ENCODE data around the gene DCAF12. TPM values are rescaled to one million over a fixed set of nuclear protein-coding genes. Genes with fewer than 3 reads are reported as not detected.

DCAF12 gene
- total and polyA plus RNA-seq, 2 donors (not counting 1 experiment from before 2014, with no cell fraction given) = 1.1 to 1.9 TPM

- peaks cover 13% of the 10 kb centered on the region for H3K27me3 Mint-ChIP-seq
- ChIA-PET POLR2A (interaction anchor here (0.7 kb wide), 1 partner anchor 277 kb away, joined by 3 read pairs; no protein-coding TSS in a partner anchor), CTCF (no interaction called here)
- intact Hi-C loops (cut with micrococcal nuclease) = no loop called here
- H3K27ac ChIP-seq (ENCODE audit: low read length in 2 of 2) = no peak overlapping the region
- no peak overlapping the region for H3K4me2 ChIP-seq (replicated peaks; ENCODE audit: low read depth, low read length, poor library complexity, severe bottlenecking)
- H3K27ac Mint-ChIP-seq = peak overlapping the region; percentile 72
- no peak overlapping the region for H3K4me3 ChIP-seq (ENCODE audit: control extremely low read depth in 1 of 5, extremely low read depth in 1 of 5, insufficient read depth in 1 of 5, low read depth in 2 of 5, low read length in 4 of 5)
- DNase-seq (no peak), ATAC-seq (ENCODE audit: low read depth) (peak; percentile 66)
- peaks cover 5% of the 10 kb centered on the region for H3K79me2 ChIP-seq (ENCODE audit: control insufficient read depth, insufficient read depth, low read length)
- 71% methylated on average over 1 of the region's 1 CpG for WGBS (ENCODE audit: insufficient coverage)
- TF ChIP-seq, protein P1, sequence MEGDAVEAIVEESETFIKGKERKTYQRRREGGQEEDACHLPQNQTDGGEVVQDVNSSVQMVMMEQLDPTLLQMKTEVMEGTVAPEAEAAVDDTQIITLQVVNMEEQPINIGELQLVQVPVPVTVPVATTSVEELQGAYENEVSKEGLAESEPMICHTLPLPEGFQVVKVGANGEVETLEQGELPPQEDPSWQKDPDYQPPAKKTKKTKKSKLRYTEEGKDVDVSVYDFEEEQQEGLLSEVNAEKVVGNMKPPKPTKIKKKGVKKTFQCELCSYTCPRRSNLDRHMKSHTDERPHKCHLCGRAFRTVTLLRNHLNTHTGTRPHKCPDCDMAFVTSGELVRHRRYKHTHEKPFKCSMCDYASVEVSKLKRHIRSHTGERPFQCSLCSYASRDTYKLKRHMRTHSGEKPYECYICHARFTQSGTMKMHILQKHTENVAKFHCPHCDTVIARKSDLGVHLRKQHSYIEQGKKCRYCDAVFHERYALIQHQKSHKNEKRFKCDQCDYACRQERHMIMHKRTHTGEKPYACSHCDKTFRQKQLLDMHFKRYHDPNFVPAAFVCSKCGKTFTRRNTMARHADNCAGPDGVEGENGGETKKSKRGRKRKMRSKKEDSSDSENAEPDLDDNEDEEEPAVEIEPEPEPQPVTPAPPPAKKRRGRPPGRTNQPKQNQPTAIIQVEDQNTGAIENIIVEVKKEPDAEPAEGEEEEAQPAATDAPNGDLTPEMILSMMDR (IDR thresholded peaks at IDR 0.05) = no peak
- no peak for TF ChIP-seq EZH2 (IDR thresholded peaks at IDR 0.05; ENCODE audit: borderline replicate concordance, insufficient read depth, low read depth, low read length, poor library complexity, severe bottlenecking)
- peaks cover 16% of the 10 kb centered on the region for H3K4me1 Mint-ChIP-seq
- H3K4me3 Mint-ChIP-seq = peak overlapping the region; percentile 59
- no peaks in the 10 kb centered on the region for H3K9me3 Mint-ChIP-seq (ENCODE audit: insufficient read depth)
- H3K9ac ChIP-seq (ENCODE audit: low read length) = no peak overlapping the region
- H3K9me3 ChIP-seq (ENCODE audit: control extremely low read depth in 1 of 3, control insufficient read depth in 2 of 3, insufficient read depth in 1 of 3, low read length in 2 of 3) = peaks cover 0 to 12% (median 0%) of the 10 kb centered on the region in 3 donors
- peaks cover 0 to 57% (median 13%) of the 10 kb centered on the region in 4 experiments for H3K27me3 ChIP-seq (replicated peaks in 1 of 4; ENCODE audit: control extremely low read depth in 1 of 4, control insufficient read depth in 3 of 4, insufficient read depth in 4 of 4, low read length in 3 of 4)
- no peak overlapping the region for H2AFZ ChIP-seq (ENCODE audit: insufficient read depth, low read depth, low read length, poor library complexity, severe bottlenecking)
- H3K4me1 ChIP-seq (ENCODE audit: control insufficient read depth in 2 of 2, insufficient read depth in 2 of 2, low read length in 2 of 2) = peaks cover 12 to 16% of the 10 kb centered on the region in 2 donors
- H3K36me3 ChIP-seq (replicated peaks in 1 of 2; ENCODE audit: control extremely low read depth in 1 of 2, control insufficient read depth in 1 of 2, extremely low read depth in 1 of 2, insufficient read depth in 2 of 2, low read length in 1 of 2) = no peaks in the 10 kb centered on the region
- H4K20me1 ChIP-seq (ENCODE audit: control insufficient read depth, insufficient read depth, low read length, poor library complexity, severe bottlenecking) = no peaks in the 10 kb centered on the region
Measured at GRCh38 chr9:34097865-34098264, 28.6 kb downstream of the DCAF12 start.

- peaks cover 0 to 57% (median 13%) of the 10 kb centered on the region in 4 experiments for H3K27me3 ChIP-seq (replicated peaks in 1 of 4; ENCODE audit: control extremely low read depth in 1 of 4, control insufficient read depth in 3 of 4, insufficient read depth in 4 of 4, low read length in 3 of 4)
- no peaks in the 10 kb centered on the region for H3K36me3 ChIP-seq (replicated peaks in 1 of 2; ENCODE audit: control extremely low read depth in 1 of 2, control insufficient read depth in 1 of 2, extremely low read depth in 1 of 2, insufficient read depth in 2 of 2, low read length in 1 of 2)
- no peak overlapping the region for H3K27ac ChIP-seq (ENCODE audit: low read length in 2 of 2)
- TF ChIP-seq, protein P1 (IDR thresholded peaks at IDR 0.05) = no peak
- no peak for TF ChIP-seq EZH2 (IDR thresholded peaks at IDR 0.05; ENCODE audit: borderline replicate concordance, insufficient read depth, low read depth, low read length, poor library complexity, severe bottlenecking)
- H3K9me3 ChIP-seq (ENCODE audit: control extremely low read depth in 1 of 3, control insufficient read depth in 2 of 3, insufficient read depth in 1 of 3, low read length in 2 of 3) = peaks cover 0 to 12% (median 0%) of the 10 kb centered on the region in 3 donors
- 100% methylated on average over 1 of the region's 4 CpGs for WGBS (ENCODE audit: insufficient coverage)
- no peak overlapping the region for H3K9ac ChIP-seq (ENCODE audit: low read length)
- H3K79me2 ChIP-seq (ENCODE audit: control insufficient read depth, insufficient read depth, low read length) = peaks cover 5% of the 10 kb centered on the region
- H3K4me1 Mint-ChIP-seq = peaks cover 16% of the 10 kb centered on the region
- no peak overlapping the region for H3K4me3 ChIP-seq (ENCODE audit: control extremely low read depth in 1 of 5, extremely low read depth in 1 of 5, insufficient read depth in 1 of 5, low read depth in 2 of 5, low read length in 4 of 5)
- ATAC-seq (ENCODE audit: low read depth) (no peak), DNase-seq (no peak)
- peaks cover 17% of the 10 kb centered on the region for H3K27me3 Mint-ChIP-seq
- H3K4me2 ChIP-seq (replicated peaks; ENCODE audit: low read depth, low read length, poor library complexity, severe bottlenecking) = no peak overlapping the region
- intact Hi-C loops (cut with micrococcal nuclease) = no loop called here
- H3K9me3 Mint-ChIP-seq (ENCODE audit: insufficient read depth) = no peaks in the 10 kb centered on the region
- H2AFZ ChIP-seq (ENCODE audit: insufficient read depth, low read depth, low read length, poor library complexity, severe bottlenecking) = no peak overlapping the region
- H3K4me1 ChIP-seq (ENCODE audit: control insufficient read depth in 2 of 2, insufficient read depth in 2 of 2, low read length in 2 of 2) = peaks cover 12 to 16% of the 10 kb centered on the region in 2 donors
- no peak overlapping the region for H3K4me3 Mint-ChIP-seq
- H4K20me1 ChIP-seq (ENCODE audit: control insufficient read depth, insufficient read depth, low read length, poor library complexity, severe bottlenecking) = no peaks in the 10 kb centered on the region
- ChIA-PET POLR2A (no interaction called here), CTCF (no interaction called here)
- H3K27ac Mint-ChIP-seq = no peak overlapping the region
Measured at GRCh38 chr9:34096751-34097150, 29.7 kb downstream of the DCAF12 start.
